Gastrocnemius medialis (tissue), 4 donors: ENCODE measurements around the gene SEC61G. TPM values are rescaled to one million over a fixed set of nuclear protein-coding genes. Genes with fewer than 3 reads are reported as not detected.
A peak's percentile ranks its signal among the peaks of the same experiment; 100 is the strongest.

Experiments used
- ATAC-seq, 2 donors: fragments of 150-250 bp; one replicate each; pipeline ENCODE4 v1.9.1; 2016
- DNase-seq, 2 donors: peaks; one replicate each; pipeline ENCODE4 v3.0.0-alpha.2; 2019
- H3K27ac ChIP-seq, 4 donors: fragments of 200-600 bp; sonication (generic); 1 replicate in 1 of 4; 2 replicates in 3 of 4; pipeline ENCODE4 v1.5.1; 2016 to 2018; ENCODE audit warnings: mild to moderate bottlenecking in 2 of 4, moderate library complexity in 1 of 4
- H3K27me3 ChIP-seq, 3 donors: fragments of 200-600 bp; sonication (generic) in 2 of 3; 1 replicate in 1 of 3; 2 replicates in 2 of 3; pipeline versions ENCODE4 v1.5.1 to v1.6.0; 2016 to 2019; ENCODE audit warnings: mild to moderate bottlenecking in 1 of 3, moderate library complexity in 1 of 3
- H3K36me3 ChIP-seq, 2 donors: fragments of 200-600 bp; sonication (generic) in 1 of 2; one replicate each; pipeline ENCODE4 v1.5.1; 2017 to 2018
- H3K4me1 ChIP-seq, 2 donors: fragments of 200-600 bp; sonication (generic) in 1 of 2; one replicate each; pipeline ENCODE4 v1.5.1; 2016 to 2017; ENCODE audit warnings: mild to moderate bottlenecking in 2 of 2
- H3K4me3 ChIP-seq, 4 donors: fragments of 200-600 bp; sonication (generic) in 3 of 4; 1 replicate in 1 of 4; 2 replicates in 3 of 4; pipeline ENCODE4 v1.5.1; 2016 to 2019; ENCODE audit warnings: mild to moderate bottlenecking in 2 of 4
- H3K9me3 ChIP-seq, 3 donors: fragments of 200-600 bp; sonication (generic) in 2 of 3; 1 replicate in 1 of 3; 2 replicates in 2 of 3; pipeline ENCODE4 v1.5.1; 2016 to 2019
- POLR2A ChIP-seq, 2 donors: fragments of 450-650 bp; IDR thresholded peaks; one replicate each; pipeline ENCODE4 v1.6.1; 2017; ENCODE audit warnings: antibody characterized with exemption in 2 of 2, mild to moderate bottlenecking in 2 of 2, moderate library complexity in 2 of 2
- in situ Hi-C, 4 donors: fragments of 200-750 bp; cut with MboI; loops; one replicate each; pipeline versions ENCODE4 v1.15.0 to v1.8.0; 2017; ENCODE audit warnings: low sequenced_read_pairs in 4 of 4
- intact Hi-C: fragments of 100-400 bp; cut with DNase I; formaldehyde crosslinking; loops from one replicate; pipeline ENCODE4 v1.15.1; 2023; ENCODE audit warnings: low total_unique reads
- total RNA-seq, 4 donors: library from RNA; depleted of rRNA; stranded (reverse); fragments of >200 nt; gene quantifications; one replicate each; pipeline versions ENCODE4 v1.1.0 to v1.2.3, GENCODE V29; 2016
- TF ChIP-seq, protein P1 (sequence below), 5 experiments: fragments of 450-650 bp in 3 of 5; fragments of 200-600 bp in 2 of 5; sonication (generic) in 2 of 5; IDR thresholded peaks in 4 of 5; conservative IDR thresholded peaks in 1 of 5; 1 replicate in 4 of 5; 2 replicates in 1 of 5; pipeline ENCODE4 v1.5.1; 2016 to 2019; ENCODE audit warnings: antibody characterized with exemption in 5 of 5, mild to moderate bottlenecking in 3 of 5, moderate library complexity in 3 of 5

The SEC61G gene
- 100 to 1,000 TPM; 133 to 292 (median 165) TPM for total RNA-seq

DNA sequence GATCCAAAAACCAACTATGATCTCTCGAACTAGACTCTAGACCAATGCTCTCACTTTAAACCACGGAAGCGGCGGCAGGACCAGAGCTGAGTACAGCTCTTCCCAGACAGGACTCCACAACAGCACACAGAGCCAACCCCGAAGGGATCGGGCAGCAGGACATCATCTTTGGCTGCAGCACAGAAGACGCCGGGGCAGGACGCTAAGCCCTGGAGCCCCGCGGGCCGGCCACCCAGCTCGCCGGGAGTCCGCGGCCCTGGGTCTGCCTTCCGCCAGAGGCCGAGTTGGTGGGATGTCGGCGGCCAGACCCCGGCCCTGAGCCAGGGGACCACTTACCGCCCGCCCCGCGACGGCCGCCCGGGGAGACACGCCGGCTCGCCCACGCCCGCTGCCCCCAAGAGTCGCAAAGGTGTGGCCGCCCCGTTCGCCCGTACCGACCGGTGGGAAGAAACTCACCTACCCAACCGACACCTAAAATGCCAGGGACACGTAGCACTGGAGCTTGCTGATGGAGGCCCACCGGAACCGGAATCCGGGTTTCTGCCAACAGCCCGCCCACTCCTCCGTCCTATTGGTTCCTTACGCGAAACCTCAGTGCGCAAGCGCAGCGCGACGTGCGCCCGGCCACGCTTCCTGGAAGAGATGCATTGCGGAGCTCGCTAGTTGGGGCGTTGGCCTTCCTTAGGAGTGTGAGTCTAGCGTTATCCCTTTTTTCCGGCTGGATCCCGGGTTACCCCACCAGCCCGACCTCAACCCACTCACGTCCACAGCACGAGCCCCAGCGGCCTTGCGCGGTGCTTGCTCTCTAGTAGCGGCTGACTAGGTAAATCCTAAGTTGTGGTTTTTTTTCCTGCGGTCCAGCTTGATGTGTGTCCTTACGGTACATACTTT, at the start of gene SEC61G:
Gene SEC61G (minus strand): TSS at position 510 of the 891 bp plus-strand sequence. CDS start 1,623 bp downstream, outside the sequence.
- H3K9me3 ChIP-seq, result no peaks in the 10 kb centered on the region
- ATAC-seq (peak; percentile 97 to 99), DNase-seq (peak; percentile 94 to 95)
- no peaks in the 10 kb centered on the region for H3K27me3 ChIP-seq
- H3K4me3 ChIP-seq, result peak within 1 kb of the TSS; percentile 86 to 100 (median 93)
- H3K4me1 ChIP-seq, result peaks cover 22 to 23% of the 10 kb centered on the region in 2 donors
- peak within 1 kb of the TSS; percentile 79 to 92 (median 89) for H3K27ac ChIP-seq
- H3K36me3 ChIP-seq, result peaks cover 0 to 16% of the 10 kb centered on the region in 2 donors
- in situ Hi-C loops, result loop anchor here (25.0 kb wide), 3 partner anchors 603 to 1303 kb away; partner anchors contain the start of genes LANCL2 (in 2 of the 4), CCT6A (in 1 of the 4), PSPH (in 1 of the 4) and SUMF2 (in 1 of the 4)
- TF ChIP-seq POLR2A (IDR thresholded peaks at IDR 0.05), result peak; percentile 74 to 85
- TF ChIP-seq, protein P1, sequence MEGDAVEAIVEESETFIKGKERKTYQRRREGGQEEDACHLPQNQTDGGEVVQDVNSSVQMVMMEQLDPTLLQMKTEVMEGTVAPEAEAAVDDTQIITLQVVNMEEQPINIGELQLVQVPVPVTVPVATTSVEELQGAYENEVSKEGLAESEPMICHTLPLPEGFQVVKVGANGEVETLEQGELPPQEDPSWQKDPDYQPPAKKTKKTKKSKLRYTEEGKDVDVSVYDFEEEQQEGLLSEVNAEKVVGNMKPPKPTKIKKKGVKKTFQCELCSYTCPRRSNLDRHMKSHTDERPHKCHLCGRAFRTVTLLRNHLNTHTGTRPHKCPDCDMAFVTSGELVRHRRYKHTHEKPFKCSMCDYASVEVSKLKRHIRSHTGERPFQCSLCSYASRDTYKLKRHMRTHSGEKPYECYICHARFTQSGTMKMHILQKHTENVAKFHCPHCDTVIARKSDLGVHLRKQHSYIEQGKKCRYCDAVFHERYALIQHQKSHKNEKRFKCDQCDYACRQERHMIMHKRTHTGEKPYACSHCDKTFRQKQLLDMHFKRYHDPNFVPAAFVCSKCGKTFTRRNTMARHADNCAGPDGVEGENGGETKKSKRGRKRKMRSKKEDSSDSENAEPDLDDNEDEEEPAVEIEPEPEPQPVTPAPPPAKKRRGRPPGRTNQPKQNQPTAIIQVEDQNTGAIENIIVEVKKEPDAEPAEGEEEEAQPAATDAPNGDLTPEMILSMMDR (IDR thresholded peaks at IDR 0.05 in 4 of 5, conservative IDR thresholded peaks at IDR 0.05 in 1 of 5), result no peak
- intact Hi-C loops, result loop anchor here (1.0 kb wide), 1 partner anchor 606 kb away; the partner anchor contains the start of gene LANCL2

DNA sequence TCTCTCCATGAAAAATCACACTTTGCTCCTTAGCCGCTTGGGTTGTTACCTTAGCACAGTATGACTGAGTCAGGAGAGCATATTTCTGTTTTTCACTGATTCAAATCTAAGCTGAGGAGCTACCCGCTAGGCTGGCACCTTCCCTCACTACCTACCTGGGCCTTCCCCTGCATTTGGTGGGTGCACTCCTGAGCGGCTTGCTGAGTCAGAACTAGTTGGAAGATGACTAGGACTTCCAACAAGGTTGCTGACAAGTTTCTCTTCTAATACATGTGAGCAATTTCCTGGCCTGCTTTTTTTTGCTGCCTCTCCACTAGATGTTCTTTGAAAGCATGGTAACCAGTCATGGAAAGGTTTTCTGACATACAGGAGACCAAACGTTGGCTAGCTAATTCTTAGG, 43.8 kb upstream of the SEC61G start:
- in situ Hi-C loops, result no loop called here
- intact Hi-C loops, result no loop called here
- no peak overlapping the region for H3K4me3 ChIP-seq

DNA sequence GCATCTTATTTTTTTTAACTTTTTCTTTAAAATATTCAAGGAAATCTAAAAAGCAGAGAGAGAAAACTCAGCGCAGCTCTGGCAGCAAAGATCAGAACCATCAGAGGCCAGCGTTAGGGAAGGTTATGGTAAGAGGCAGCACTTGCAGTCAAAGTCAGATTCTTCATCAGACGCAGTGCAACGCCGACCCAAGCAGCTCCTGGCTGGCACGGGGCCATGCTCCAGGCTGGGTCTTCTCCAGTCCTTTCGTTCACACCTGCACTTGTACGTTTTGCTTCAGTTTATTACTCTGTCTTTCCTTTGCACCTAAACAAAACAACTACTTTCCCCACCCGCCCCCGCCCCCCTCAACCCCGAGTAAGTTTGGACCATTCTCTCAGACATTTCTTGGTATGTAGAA, 43.1 kb upstream of the SEC61G start:
- in situ Hi-C loops (no loop called here), intact Hi-C loops (no loop called here)
- ATAC-seq (no peak), DNase-seq (no peak)
- TF ChIP-seq, protein P1 (IDR thresholded peaks at IDR 0.05 in 4 of 5, conservative IDR thresholded peaks at IDR 0.05 in 1 of 5), result no peak
- TF ChIP-seq POLR2A (IDR thresholded peaks at IDR 0.05), result no peak
- Histone ChIP-seq H3K4me3 (no peak overlapping the region), H3K4me1 (no peaks in the 10 kb centered on the region), H3K9me3 (no peaks in the 10 kb centered on the region), H3K27ac (no peak overlapping the region), H3K27me3 (no peaks in the 10 kb centered on the region), H3K36me3 (no peaks in the 10 kb centered on the region)

More for the DNA sequence above, 43.8 kb upstream of the SEC61G start:
- no peak for TF ChIP-seq POLR2A (IDR thresholded peaks at IDR 0.05)
- TF ChIP-seq, protein P1 (IDR thresholded peaks at IDR 0.05 in 4 of 5, conservative IDR thresholded peaks at IDR 0.05 in 1 of 5), result no peak
- no peaks in the 10 kb centered on the region for H3K9me3 ChIP-seq
- DNase-seq (no peak), ATAC-seq (no peak)
- no peaks in the 10 kb centered on the region for H3K36me3 ChIP-seq
- H3K4me1 ChIP-seq, result no peaks in the 10 kb centered on the region
- no peaks in the 10 kb centered on the region for H3K27me3 ChIP-seq
- H3K27ac ChIP-seq, result no peak overlapping the region

DNA sequence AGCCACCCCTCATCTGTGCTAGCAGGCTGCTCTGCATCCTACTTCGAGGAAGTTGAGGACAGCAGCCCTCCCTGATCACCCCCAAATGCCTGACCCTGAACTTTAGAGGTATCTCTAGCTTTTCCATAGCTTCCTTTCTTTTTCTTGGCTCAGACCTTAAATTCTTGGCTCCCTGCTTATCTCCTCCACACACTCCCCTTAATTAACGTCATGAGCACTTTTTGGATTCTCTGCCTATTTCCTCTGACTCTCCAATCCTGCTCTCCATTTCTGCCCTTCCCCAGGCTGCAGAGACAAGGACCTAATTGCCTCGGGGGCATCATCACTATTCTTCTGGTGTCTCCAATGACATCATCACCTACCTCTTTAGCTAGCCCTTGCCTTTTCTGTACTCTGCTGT, 40.8 kb upstream of the SEC61G start:
- no peak for ATAC-seq
- in situ Hi-C loops (loop anchor here in 1 of 4 donors (25.0 kb wide), 1 partner anchor 213 kb away; the partner anchor contains the start of gene EGFR), intact Hi-C loops (no loop called here)
- Histone ChIP-seq H3K27me3 (no peaks in the 10 kb centered on the region), H3K9me3 (no peaks in the 10 kb centered on the region), H3K4me1 (no peaks in the 10 kb centered on the region), H3K36me3 (no peaks in the 10 kb centered on the region), H3K27ac (no peak overlapping the region), H3K4me3 (no peak overlapping the region)
- no peak for DNase-seq
- TF ChIP-seq POLR2A (IDR thresholded peaks at IDR 0.05), result no peak
- TF ChIP-seq, protein P1 (IDR thresholded peaks at IDR 0.05 in 4 of 5, conservative IDR thresholded peaks at IDR 0.05 in 1 of 5), result no peak
